ENCODE measurements around the gene AHRR. TPM values are rescaled to one million over a fixed set of nuclear protein-coding genes. Genes with fewer than 3 reads are reported as not detected.

The AHRR gene
- total and polyA plus RNA-seq, 10 of the 15 experiments (the other 5 are each of a cell fraction or from before 2014, with no cell fraction given), result 0.90 to 35.2 (median 19.2) TPM

DNA sequence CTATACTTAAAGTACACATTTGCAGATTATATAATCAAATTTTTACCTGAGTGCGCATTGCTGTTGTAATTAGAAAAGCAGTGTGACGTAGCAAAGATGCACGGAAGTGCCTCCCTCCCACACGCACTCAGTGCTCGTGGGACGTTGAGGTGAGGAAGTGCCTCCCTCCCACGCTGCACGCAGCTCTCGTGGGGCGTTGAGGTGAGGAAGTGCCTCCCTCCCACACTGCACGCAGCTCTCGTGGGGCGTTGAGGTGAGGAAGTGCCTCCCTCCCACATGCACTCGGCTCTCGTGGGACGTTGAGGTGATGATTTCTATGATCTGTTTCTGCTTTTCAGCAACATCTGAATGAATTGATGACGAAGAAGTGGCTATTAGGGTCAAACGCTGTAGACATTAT lies 142.4 kb downstream of the AHRR start (continued):
- TF ChIP-seq GABPA (IDR thresholded peaks at IDR 0.05; ENCODE audit: low read depth) (no peak; the same call in 1 of the 2 replicates), POLR2AphosphoS5 (IDR thresholded peaks at IDR 0.05; ENCODE audit: low read length) (peak; percentile 43; the same call in 1 of the 2 replicates), KDM1A (IDR thresholded peaks at IDR 0.05; ENCODE audit: borderline replicate concordance) (no peak), NFIC (IDR thresholded peaks at IDR 0.05; ENCODE audit: low read depth, low read length) (no peak), TBL1XR1 (IDR thresholded peaks at IDR 0.05; ENCODE audit: low read depth, low read length) (no peak), NFYB (IDR thresholded peaks at IDR 0.05; ENCODE audit: insufficient read depth, low read depth, low read length) (no peak), SUPT20H (IDR thresholded peaks at IDR 0.05; ENCODE audit: borderline replicate concordance, control insufficient read depth, low read depth, low read length) (no peak), SRF (IDR thresholded peaks at IDR 0.05; ENCODE audit: low read depth in 2 of 2, low read length in 2 of 2) (no peak), ZNF207 (IDR thresholded peaks at IDR 0.05; ENCODE audit: borderline replicate concordance) (no peak), SMAD5 (IDR thresholded peaks at IDR 0.05; ENCODE audit: low read depth) (no peak), MXI1 (IDR thresholded peaks at IDR 0.05; ENCODE audit: low read depth, low read length) (no peak), HDAC2 (IDR thresholded peaks at IDR 0.05) (no peak), YBX1 (IDR thresholded peaks at IDR 0.05) (no peak), LARP7 (IDR thresholded peaks at IDR 0.05) (no peak), ZNF622 (IDR thresholded peaks at IDR 0.05) (no peak), FOXM1 (IDR thresholded peaks at IDR 0.05; ENCODE audit: low read depth, low read length) (no peak), ZNF24 (IDR thresholded peaks at IDR 0.05) (no peak), NKRF (conservative IDR thresholded peaks at IDR 0.05) (no peak), NBN (IDR thresholded peaks at IDR 0.05) (no peak), SIX5 (IDR thresholded peaks at IDR 0.05; ENCODE audit: low read depth, low read length, severe bottlenecking) (no peak), CEBPB (IDR thresholded peaks at IDR 0.05; ENCODE audit: borderline replicate concordance in 1 of 2, low read depth in 2 of 2, low read length in 2 of 2) (no peak), RELA (IDR thresholded peaks at IDR 0.05; ENCODE audit: borderline replicate concordance, partially characterized antibody) (no peak)
- TF ChIP-seq, protein P1, sequence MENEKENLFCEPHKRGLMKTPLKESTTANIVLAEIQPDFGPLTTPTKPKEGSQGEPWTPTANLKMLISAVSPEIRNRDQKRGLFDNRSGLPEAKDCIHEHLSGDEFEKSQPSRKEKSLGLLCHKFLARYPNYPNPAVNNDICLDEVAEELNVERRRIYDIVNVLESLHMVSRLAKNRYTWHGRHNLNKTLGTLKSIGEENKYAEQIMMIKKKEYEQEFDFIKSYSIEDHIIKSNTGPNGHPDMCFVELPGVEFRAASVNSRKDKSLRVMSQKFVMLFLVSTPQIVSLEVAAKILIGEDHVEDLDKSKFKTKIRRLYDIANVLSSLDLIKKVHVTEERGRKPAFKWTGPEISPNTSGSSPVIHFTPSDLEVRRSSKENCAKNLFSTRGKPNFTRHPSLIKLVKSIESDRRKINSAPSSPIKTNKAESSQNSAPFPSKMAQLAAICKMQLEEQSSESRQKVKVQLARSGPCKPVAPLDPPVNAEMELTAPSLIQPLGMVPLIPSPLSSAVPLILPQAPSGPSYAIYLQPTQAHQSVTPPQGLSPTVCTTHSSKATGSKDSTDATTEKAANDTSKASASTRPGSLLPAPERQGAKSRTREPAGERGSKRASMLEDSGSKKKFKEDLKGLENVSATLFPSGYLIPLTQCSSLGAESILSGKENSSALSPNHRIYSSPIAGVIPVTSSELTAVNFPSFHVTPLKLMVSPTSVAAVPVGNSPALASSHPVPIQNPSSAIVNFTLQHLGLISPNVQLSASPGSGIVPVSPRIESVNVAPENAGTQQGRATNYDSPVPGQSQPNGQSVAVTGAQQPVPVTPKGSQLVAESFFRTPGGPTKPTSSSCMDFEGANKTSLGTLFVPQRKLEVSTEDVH (IDR thresholded peaks at IDR 0.05; ENCODE audit: low read depth, partially characterized antibody), result no peak
- TF ChIP-seq, protein P2, sequence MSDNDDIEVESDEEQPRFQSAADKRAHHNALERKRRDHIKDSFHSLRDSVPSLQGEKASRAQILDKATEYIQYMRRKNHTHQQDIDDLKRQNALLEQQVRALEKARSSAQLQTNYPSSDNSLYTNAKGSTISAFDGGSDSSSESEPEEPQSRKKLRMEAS (IDR thresholded peaks at IDR 0.05; ENCODE audit: low read depth, low read length), result no peak
- TF ChIP-seq, protein P3, sequence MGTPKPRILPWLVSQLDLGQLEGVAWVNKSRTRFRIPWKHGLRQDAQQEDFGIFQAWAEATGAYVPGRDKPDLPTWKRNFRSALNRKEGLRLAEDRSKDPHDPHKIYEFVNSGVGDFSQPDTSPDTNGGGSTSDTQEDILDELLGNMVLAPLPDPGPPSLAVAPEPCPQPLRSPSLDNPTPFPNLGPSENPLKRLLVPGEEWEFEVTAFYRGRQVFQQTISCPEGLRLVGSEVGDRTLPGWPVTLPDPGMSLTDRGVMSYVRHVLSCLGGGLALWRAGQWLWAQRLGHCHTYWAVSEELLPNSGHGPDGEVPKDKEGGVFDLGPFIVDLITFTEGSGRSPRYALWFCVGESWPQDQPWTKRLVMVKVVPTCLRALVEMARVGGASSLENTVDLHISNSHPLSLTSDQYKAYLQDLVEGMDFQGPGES (IDR thresholded peaks at IDR 0.05), result no peak
- TF ChIP-seq, protein P4, sequence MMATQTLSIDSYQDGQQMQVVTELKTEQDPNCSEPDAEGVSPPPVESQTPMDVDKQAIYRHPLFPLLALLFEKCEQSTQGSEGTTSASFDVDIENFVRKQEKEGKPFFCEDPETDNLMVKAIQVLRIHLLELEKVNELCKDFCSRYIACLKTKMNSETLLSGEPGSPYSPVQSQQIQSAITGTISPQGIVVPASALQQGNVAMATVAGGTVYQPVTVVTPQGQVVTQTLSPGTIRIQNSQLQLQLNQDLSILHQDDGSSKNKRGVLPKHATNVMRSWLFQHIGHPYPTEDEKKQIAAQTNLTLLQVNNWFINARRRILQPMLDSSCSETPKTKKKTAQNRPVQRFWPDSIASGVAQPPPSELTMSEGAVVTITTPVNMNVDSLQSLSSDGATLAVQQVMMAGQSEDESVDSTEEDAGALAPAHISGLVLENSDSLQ (IDR thresholded peaks at IDR 0.05), result no peak

Measured in GM12878 (cell line).